Superior temporal gyrus (tissue), 1 donor: ENCODE results near the gene SCAANT1.

Source experiments
- DNase-seq: peaks from one replicate; pipeline ENCODE4 v3.0.0-alpha.2; 2016; ENCODE audit errors: extremely low spot score

SCAANT1 gene

GRCh38 chr3:63900459-63900858 is 11.7 kb downstream of the SCAANT1 start:
- no peak for DNase-seq

- no peak for DNase-seq
Observed at GRCh38 chr3:63900010-63900409, 12.2 kb downstream of the SCAANT1 start.

GRCh38 chr3:63896332-63897030 is 15.7 kb downstream of the SCAANT1 start:
- DNase-seq: no peak

- DNase-seq: no peak
Observed at GRCh38 chr3:63895422-63896189, 16.6 kb downstream of the SCAANT1 start.

- DNase-seq: no peak
Observed at GRCh38 chr3:63892773-63893352, 19.3 kb downstream of the SCAANT1 start.

- no peak for DNase-seq
Observed at GRCh38 chr3:63891518-63891917, 20.7 kb downstream of the SCAANT1 start.

- no peak for DNase-seq
Observed at GRCh38 chr3:63886858-63887257, 25.3 kb downstream of the SCAANT1 start.

GRCh38 chr3:63880653-63881052 is 31.5 kb downstream of the SCAANT1 start:
- DNase-seq: no peak

- no peak for DNase-seq
Observed at GRCh38 chr3:63878394-63879060, 33.7 kb downstream of the SCAANT1 start.

GRCh38 chr3:63877737-63878393 is 34.3 kb downstream of the SCAANT1 start:
- no peak for DNase-seq

GRCh38 chr3:63876260-63876659 is 35.9 kb downstream of the SCAANT1 start:
- DNase-seq: no peak

GRCh38 chr3:63875510-63875909 is 36.7 kb downstream of the SCAANT1 start:
- DNase-seq: no peak

- no peak for DNase-seq
Observed at GRCh38 chr3:63874769-63875168, 37.4 kb downstream of the SCAANT1 start.

- no peak for DNase-seq
Observed at GRCh38 chr3:63872135-63872924, 39.9 kb downstream of the SCAANT1 start.

- DNase-seq: no peak
Observed at GRCh38 chr3:63870615-63871005, 41.6 kb downstream of the SCAANT1 start.

GRCh38 chr3:63869940-63870614 is 42.1 kb downstream of the SCAANT1 start:
- no peak for DNase-seq

GRCh38 chr3:63867225-63867624 is 45.0 kb downstream of the SCAANT1 start:
- DNase-seq: no peak

GRCh38 chr3:63864965-63865327 is 47.2 kb downstream of the SCAANT1 start:
- DNase-seq: no peak

- DNase-seq: no peak
Observed at GRCh38 chr3:63864008-63864964, 47.9 kb downstream of the SCAANT1 start.
